Retina (tissue), 1 donor: ENCODE data around the gene PRELID3B.
"Not testable (repeated sequence)": the region's sequence is repeated elsewhere in the genome, so short reads cannot be mapped to it uniquely, and the experiment has no call there.

ENCODE experiments used
- DNase-seq: peaks from one replicate; pipeline ENCODE4 v3.0.0-alpha.2; 2016

PRELID3B gene

GRCh38 chr20:59025086-59025485 is 17.5 kb downstream of the PRELID3B start:
- DNase-seq: no peak

- no peak for DNase-seq
Observed at GRCh38 chr20:59024111-59024530, 18.5 kb downstream of the PRELID3B start.

- no peak for DNase-seq
Observed at GRCh38 chr20:59023616-59024015, 19.0 kb downstream of the PRELID3B start.

DNA sequence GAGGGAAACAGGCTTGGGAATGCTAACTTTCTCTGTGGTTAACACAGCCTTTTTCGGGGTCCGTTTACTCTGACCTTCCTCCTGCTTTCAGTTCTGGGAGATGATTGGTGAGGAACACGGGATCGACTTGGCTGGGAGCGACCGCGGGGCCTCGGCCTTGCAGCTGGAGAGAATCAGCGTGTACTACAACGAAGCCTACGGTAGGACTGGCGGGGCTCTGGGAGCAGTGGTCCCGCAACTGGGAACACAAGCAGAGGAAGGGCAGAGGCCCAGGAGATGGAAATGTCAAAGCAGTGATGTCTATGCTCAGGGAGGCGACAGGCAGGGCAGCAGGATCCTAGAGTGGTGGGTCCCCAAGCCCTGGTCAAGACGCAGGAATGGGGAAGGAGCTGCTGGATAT is 19.8 kb downstream of the PRELID3B start:
- DNase-seq: no peak

DNA sequence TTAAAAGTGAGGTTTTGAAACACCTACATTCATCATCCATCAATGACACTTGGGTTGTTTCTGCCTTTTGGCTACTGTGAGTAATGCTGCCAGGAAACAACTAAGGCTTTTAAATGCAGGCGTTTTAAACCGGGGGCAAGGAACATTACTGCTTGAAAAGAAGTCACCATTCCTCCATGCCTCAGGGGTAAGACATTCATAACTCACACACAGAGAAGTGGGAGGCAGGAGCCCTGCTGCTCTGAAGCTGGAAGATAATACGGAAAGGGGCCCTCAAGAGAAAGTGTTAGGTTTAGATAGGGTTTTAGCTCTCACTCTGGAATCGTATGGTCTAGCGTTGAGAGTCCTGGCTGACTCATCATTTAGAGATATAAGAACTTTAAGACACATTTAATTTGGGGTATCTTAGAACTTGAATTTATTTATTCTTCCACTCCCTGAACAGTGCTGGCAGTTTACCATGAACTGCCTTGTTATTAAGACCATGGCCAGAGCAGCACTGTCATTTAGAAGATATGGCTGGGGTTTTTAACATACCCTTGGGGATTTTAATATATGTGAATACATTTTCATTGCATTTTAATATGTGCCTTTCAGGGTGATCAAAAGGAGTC is 21.5 kb downstream of the PRELID3B start:
- no peak for DNase-seq

- DNase-seq: no peak
Observed at GRCh38 chr20:59019217-59019616, 23.4 kb downstream of the PRELID3B start, which contains the start of gene TUBB1. TUBB1 (plus strand) TSS chr20:59019429; CDS start chr20:59019523, 94 bp downstream.

DNA sequence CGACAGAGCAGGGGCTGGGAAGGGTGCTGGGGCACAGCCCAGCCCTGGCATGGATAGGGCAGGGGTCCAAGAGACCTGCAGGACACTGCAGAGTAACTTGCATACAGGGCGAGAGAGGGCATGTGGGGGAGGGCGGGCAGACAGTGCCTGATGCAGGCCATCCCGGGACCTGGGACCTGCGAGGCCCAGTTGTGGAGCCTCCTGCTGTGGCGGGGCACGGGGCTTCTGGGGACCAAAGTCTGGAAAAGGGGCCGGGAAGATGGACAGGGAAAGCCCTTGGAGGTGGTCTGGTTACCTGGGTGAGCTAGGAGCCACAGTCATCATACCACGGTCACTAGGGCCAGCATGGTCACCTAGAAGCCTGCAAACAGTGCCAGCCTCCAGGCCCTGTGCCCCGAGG is 23.8 kb downstream of the PRELID3B start:
- DNase-seq: no peak

GRCh38 chr20:59017493-59018231 is 24.9 kb downstream of the PRELID3B start:
- no peak for DNase-seq

DNA sequence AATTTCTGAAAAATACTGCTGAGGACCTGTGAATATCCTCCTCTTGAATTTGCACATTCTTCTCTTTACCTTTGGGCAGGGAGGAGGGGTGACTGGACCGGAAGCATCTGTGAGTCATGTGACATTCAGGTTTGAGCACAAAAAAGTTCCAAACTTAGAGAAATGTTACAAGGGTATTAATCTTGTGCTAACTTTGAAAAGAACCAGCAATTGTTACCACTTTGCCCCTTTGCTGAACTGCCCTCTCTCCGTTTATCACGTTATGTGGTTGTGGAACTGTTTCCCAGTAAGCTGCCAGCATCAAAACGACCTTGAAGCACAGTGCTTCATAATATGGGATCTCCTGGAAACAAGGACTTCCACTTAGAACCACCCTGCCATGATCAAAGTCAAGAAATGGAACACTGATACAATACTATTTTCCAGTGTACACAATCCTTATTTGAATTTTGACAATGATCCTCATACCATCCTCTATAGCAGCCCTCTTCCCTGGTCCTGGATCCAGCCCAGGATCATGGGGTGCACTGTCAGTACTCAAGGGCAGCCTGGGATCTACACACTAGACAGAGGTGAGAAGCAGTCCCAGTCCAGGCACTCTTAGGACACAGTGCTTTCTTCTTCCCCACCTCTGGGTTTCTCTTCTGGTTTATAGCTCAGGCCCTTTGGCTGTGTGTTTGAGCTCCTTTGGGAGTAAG is 25.6 kb downstream of the PRELID3B start:
- no peak for DNase-seq

- no peak for DNase-seq
Observed at GRCh38 chr20:59015812-59016711, 26.5 kb downstream of the PRELID3B start.

DNA sequence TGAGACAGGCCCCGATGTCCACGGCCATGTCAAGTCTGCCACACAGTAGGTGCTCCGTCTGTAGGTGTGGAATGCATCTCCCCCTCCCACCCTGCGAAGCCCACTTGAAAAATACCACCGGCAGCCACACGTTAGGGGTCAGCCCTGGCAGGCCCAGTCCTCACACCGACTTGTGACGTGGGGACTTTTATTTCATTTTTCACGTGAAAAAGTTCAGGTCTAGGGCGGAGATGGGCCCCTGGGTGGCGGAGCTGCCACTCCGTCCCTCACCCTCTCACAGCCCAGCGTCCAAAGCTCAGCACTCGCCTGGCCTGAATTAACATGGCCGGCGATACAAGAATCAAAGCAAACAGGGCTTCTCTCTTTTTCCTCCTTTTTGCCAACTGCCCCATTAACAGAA is 27.2 kb downstream of the PRELID3B start:
- no peak for DNase-seq

DNA sequence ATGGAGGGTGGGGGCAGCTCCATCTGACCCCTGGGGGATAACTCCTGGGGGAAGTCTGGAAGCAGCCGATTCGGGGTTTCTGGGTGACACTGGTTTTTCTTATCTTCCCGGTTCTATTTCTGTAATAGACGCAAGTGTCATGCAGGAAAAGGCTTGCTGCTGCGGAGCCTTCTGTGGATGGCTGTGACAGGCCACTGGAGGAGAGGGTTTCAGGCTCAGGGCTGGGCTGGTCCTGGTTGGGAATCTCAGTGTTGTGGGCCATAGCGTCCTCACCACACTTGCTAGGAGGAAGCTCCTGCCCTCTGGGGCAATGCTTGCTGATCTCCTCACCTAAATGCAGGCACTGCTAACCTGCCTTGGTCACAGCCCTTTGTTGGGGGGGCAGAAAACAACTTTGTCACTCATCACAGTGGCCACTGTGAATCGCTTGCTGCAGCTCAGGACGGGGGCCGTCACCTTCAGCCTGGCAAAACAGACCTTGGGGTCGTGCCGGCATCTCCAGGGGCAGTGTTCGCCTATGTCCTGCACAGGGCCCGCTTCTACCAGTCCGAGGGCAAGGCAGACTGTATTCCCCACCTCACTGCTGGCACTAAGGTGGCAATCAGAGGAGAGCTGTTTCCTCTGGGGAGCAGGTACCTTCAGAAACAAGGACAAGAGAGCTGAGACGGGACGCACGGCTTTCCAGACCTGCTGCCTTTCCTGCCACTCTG is 27.8 kb downstream of the PRELID3B start:
- DNase-seq: no peak

DNA sequence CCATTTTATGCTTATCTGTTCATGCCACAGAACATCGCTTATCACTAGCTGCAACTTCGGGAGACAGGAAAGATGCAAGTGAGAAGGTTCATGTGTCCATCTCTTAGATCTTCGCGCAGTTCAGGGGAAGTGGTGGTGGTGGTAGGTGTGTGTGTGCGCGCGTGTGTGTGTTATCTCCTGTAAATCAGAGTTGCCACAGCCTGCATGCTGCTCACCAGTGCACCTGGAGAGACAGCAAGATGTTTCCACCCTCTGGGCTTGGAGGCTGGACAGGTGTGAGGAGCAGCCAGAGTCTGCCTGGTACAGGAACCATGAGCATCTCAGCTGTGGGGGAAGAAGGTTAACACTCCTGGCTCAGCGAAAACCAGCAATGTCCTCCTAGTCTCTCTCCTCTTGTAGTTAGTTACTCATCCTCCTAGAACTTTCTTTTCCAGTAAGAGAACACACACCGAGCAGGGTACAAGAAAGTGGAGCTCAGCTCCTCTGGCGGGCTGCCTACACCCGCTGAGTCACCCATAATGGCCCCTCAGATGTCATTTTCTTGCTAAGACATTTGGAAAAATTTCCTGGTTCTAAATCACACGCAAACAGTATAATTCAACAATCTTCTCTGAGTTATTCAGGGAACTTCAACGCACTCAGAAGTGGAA is 28.5 kb downstream of the PRELID3B start:
- no peak for DNase-seq

DNA sequence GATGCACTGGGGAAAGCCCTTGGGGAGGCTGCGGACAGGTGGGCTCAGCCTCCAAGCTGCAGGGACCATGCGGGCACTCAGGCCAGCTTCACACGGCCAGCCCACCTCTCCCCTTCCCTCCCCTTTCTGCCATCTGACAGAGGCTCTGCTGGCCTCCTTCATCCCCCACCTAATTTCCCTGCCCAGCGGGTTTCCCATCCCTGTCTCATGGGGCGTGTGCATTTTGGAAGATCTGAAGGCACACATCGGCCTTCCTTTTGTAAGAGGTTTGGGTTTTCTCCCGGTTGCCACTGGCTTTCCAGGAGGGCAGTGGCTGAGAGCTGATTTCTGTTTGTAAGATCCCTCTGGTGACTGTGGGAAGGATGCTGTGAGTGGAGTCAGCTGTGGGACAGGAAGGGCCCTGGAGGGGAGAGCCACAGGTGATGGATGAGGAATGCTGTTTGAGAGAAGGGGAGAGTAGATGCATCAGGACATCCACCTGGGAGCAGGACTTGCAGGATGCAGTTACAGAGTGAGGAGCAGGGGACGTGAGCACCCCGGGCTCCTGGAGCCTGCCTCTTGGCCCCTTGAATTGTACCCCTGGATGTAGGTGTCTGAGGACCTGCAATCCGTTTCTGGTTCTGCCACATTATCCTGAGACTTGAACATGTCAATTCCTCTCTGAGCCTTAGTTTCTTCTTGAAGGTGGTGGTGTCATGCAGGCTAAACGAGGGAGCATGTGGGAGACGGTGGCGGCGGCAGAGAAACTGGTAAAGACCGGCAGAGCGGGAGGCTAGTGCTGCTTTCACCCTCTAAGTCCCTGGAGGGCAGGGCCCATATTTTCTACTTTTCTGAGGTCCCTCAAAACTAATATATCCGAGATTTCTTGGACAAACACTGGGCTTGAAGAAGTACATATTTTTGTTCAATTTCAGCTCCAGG is 29.3 kb downstream of the PRELID3B start:
- DNase-seq: no peak

GRCh38 chr20:59011874-59012157 is 30.8 kb downstream of the PRELID3B start:
- not testable (repeated sequence) for DNase-seq

DNA sequence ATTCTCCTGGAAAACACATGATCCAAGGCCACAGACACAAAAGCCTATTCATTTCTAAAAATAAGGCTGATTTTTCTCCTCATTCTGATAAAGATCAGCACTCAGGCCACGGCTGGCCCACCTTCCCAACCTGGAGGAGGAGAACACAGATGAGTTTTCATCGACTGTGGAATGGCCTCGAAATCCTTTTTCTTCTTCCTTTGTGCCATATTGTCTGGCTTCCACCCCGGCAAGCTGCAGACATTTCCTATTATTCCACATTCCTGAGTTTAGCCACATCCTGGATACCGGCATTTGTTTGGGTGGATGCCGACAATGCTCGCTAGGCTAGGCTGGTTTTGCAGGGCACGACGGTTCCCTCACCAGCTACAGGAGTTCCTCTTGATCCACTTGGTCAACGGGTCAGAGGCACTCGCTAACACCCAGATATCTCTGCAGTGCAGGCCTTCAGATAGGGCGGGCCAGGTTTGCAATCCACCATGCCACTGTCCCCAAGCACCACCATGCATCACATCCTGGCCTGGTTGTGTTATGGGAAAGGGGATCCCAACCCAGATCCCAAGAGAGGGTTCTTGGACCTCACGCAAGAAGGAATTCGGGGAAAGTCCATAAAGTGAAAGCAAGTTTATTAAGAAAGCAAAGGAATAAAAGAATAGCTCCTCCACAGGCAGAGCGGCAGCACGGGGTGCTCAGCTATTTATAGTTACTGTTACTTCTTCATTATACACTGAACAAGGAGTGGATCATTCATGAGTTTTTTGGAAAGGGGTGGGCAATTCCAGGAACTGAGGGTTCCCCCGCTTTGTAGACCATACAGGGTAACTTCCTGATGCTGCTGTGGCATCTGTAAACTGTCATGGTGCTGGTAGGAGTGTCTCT is 31.4 kb downstream of the PRELID3B start:
- no peak for DNase-seq

GRCh38 chr20:59010321-59010994 is 32.1 kb downstream of the PRELID3B start:
- DNase-seq: no peak

DNA sequence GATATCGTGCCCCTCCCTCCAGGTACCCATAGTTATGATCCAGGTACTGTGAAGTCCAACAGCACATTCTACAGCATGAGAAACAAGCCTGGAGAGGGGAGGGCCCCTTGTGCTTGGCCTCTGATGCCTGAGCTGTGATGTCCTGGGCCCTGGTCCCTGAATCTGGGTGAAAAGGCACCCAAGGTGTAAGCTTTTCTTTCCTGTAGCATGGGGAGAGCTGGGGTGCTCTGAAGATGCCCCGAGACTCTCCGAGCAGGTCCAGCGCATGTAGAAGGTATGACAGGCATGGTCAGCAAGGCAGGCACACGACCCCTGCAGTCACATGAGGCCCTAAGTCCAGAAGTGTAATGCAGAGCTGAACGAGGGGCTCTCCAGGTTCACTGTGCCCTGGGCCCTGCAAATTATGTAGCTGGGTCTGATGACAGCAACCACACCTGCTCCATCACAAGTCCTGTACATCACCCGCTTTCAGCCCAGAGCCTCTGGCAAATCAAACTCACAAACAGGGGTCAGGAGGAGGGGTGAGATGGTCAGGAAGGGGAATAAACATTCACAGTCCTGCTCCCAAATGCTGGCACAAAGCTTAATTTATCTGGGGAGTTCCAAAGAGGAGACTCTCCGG is 33.8 kb downstream of the PRELID3B start:
- DNase-seq: no peak
